Measurements from ENCODE around the gene PRLR.

PRLR gene

GRCh38 chr5:35161652-35162273 lies 68.5 kb downstream of the PRLR start:
- in situ Hi-C loops (cut with MboI; ENCODE audit: low pct_unique_long_range_greater_than_20kb, low sequenced_read_pairs, unreplicated experiment), result no loop called here
- TF ChIP-seq, protein P1, sequence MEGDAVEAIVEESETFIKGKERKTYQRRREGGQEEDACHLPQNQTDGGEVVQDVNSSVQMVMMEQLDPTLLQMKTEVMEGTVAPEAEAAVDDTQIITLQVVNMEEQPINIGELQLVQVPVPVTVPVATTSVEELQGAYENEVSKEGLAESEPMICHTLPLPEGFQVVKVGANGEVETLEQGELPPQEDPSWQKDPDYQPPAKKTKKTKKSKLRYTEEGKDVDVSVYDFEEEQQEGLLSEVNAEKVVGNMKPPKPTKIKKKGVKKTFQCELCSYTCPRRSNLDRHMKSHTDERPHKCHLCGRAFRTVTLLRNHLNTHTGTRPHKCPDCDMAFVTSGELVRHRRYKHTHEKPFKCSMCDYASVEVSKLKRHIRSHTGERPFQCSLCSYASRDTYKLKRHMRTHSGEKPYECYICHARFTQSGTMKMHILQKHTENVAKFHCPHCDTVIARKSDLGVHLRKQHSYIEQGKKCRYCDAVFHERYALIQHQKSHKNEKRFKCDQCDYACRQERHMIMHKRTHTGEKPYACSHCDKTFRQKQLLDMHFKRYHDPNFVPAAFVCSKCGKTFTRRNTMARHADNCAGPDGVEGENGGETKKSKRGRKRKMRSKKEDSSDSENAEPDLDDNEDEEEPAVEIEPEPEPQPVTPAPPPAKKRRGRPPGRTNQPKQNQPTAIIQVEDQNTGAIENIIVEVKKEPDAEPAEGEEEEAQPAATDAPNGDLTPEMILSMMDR (IDR thresholded peaks at IDR 0.05; ENCODE audit: extremely low read depth, insufficient read depth, missing control alignments), result no peak
- no peak for DNase-seq (ENCODE audit: low spot score)

DNA sequence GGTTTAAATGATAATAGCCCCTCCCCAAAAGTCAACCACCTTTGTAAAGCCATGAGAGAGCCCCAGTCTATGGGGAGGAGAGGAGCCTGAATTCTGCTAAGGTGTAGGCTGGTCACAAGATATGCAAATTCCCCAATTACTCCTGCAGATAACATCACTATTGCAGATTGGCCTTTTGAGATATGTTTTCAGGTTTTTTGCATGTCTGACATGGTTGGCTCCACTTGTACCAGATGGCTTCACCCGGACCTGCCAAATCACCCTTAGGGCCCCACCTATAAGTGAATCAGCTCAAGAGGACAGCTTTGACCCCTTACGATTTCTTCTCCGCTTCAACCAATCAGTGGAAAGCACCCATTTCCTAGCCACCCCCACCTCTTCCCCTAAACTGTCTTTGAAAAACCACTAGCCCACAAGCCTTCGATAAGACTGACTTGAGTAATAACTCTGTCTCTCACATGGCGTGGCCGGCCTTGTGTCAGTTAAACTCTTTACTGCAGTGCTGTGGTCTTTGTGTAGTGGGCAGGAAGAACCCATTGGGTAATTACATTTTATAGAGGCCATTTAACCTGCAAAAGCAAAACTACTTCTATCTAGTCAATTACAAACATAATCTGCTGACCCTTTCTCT lies 69.7 kb downstream of the PRLR start:
- TF ChIP-seq, protein P1 (IDR thresholded peaks at IDR 0.05; ENCODE audit: extremely low read depth, insufficient read depth, missing control alignments), result no peak
- in situ Hi-C loops (cut with MboI; ENCODE audit: low pct_unique_long_range_greater_than_20kb, low sequenced_read_pairs, unreplicated experiment), result no loop called here
- DNase-seq (ENCODE audit: low spot score), result no peak

GRCh38 chr5:35159370-35159742 lies 70.9 kb downstream of the PRLR start:
- no peak for DNase-seq (ENCODE audit: low spot score)
- in situ Hi-C loops (cut with MboI; ENCODE audit: low pct_unique_long_range_greater_than_20kb, low sequenced_read_pairs, unreplicated experiment), result no loop called here
- TF ChIP-seq, protein P1 (IDR thresholded peaks at IDR 0.05; ENCODE audit: extremely low read depth, insufficient read depth, missing control alignments), result no peak

DNA sequence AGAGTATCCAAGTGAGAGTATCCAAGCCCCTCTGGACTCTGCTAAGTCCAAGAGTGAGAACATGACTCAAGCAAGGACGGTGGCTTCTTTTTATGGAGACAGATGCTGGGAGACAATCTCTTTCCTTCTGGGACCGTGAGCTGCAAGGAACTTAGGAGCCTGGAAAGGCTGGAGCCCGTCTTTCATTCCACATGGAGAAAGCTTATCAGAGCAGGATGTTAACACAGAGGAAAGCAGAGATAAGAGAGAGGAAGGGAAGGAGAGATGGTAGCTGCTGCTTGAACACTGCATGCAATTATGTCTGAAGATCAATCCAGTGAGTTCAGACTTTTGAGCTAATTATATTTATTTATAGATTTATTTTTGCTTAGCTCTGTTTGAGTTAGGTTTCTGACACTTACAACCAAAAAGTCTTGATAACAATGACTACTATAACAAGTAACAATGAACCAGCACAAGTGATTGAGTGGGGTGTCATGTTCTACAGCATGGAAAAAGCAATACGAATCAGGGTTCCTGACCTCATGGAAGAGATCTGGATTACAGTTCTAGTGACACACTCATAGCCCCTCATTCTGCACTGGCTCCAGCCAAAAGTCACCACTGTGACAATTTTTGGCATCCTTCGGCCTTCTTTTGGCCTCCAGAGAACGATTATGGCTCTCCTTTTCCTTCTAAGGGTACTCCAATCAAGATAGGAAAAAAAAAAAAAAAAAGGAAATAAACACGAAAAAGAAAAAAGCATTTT lies 71.5 kb downstream of the PRLR start:
- DNase-seq (ENCODE audit: low spot score), result no peak
- in situ Hi-C loops (cut with MboI; ENCODE audit: low pct_unique_long_range_greater_than_20kb, low sequenced_read_pairs, unreplicated experiment), result no loop called here
- TF ChIP-seq, protein P1 (IDR thresholded peaks at IDR 0.05; ENCODE audit: extremely low read depth, insufficient read depth, missing control alignments), result no peak

DNA sequence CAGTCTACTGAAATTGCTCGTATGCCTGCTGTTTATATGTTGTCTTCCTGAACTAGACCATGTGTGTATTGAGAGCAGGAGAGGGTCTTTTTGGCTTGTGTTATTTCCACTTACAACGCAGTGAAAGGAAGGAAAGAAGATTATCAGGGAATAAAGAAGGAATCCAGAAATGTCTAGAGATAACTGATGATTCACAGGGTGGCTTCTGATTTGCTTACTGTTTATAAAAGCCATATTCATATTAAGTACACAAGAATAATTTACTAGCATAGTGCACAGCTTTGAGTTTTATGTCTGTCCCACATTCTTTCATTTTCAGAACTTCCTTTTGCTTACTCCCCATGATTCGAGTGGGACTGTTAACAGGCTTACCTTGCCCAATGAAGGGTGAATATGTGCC lies 72.1 kb downstream of the PRLR start:
- TF ChIP-seq, protein P1 (IDR thresholded peaks at IDR 0.05; ENCODE audit: extremely low read depth, insufficient read depth, missing control alignments), result no peak
- in situ Hi-C loops (cut with MboI; ENCODE audit: low pct_unique_long_range_greater_than_20kb, low sequenced_read_pairs, unreplicated experiment), result no loop called here
- no peak for DNase-seq (ENCODE audit: low spot score)

DNA sequence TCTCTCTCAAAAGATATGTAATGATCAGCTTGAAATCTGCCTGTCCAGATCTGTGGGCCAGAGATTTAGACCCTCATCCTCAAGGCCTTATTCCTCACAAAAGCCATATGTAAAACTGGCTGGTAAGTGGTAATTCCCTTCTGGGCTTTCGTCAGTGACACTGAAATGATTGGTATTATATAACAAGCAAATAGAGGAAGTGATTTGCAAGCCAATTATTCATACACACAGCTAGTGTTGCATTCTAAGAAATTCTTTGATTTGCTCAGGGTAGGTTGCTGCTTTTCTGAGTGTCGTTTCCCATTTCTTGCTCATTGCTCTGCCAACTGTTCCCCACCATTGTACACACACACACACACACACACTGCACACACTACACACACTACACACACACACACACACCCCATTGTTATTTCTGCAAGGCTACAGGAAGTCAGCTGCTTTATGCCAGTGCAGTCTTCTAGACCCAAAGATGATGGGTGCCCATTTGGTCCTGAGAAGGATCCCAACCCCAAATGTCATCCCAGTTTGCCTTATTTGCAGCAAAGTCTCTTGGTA lies 76.8 kb downstream of the PRLR start:
- TF ChIP-seq, protein P1 (IDR thresholded peaks at IDR 0.05; ENCODE audit: extremely low read depth, insufficient read depth, missing control alignments), result no peak
- in situ Hi-C loops (cut with MboI; ENCODE audit: low pct_unique_long_range_greater_than_20kb, low sequenced_read_pairs, unreplicated experiment), result no loop called here
- no peak for DNase-seq (ENCODE audit: low spot score)

Measured in GM13977 (cell line).